Measurements from ENCODE around the gene MAP4K4.

Gene MAP4K4

DNA sequence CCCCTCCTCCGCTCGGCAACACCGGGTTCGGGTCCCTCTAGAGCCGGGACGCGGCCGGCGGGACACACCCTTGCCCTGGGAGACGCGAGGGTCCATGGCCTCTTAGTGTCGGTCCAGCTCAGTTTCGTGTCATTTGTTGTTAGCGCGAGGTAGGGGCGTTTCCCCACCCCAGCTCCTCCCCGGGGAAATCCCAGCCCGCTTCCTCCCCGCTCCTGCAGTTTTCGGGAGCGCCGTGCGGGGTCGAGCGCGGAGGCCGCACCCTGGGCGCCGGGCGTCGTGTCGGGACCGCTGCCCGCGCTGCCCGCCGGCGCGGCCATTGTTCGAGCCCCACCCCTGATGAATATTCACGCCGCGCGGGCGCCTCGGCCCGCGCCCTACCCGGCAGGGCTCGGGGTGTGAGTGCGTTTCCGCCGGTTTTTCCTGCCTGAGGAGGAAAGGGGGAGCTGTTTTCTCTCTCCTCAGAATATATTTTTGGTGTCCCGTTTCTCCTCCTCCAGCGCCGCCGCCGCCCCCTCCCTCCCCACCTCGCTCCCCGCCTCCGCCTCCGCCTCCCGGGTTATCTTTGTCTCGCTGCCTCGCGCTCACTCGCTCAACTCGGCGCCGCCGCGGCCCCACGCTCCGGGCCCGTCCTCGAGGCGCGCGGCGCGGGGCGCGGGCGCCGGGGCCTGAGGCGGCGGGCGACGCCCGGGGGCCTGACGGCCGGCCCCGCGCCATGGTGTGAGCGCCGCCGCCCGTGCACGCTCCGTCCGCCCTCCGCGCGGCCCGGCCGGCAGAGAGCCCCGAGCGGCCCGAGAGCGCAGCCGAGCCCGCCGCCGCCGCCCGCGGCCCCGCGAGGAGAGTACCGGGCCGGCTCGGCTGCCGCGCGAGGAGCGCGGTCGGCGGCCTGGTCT is at the start of gene MAP4K4:
MAP4K4 (plus strand) TSS at position 584 of the 890 bp plus-strand sequence. CDS start 374 bp downstream, outside the sequence.
- DNase-seq, result peak; percentile 73 to 78

DNA sequence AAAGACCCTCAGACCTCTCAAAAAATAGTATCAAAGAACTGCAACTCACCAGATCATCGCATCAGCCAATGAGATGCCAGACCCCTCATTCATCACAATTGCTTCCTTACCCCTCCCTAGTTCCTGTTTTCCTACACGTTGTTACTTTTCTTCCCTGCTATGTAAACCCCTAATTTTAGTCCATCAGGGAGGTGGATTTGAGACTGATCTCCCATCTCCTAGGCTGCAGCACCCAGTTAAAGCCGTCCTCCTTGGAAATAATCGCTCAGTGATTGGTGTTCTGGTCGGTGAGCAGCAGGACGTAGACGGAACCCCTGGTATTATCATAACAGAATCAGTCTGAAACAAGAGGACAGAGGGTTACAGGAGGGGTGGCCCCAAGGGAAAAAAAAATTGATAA is 44.0 kb upstream of the MAP4K4 start:
- no peak for DNase-seq

DNA sequence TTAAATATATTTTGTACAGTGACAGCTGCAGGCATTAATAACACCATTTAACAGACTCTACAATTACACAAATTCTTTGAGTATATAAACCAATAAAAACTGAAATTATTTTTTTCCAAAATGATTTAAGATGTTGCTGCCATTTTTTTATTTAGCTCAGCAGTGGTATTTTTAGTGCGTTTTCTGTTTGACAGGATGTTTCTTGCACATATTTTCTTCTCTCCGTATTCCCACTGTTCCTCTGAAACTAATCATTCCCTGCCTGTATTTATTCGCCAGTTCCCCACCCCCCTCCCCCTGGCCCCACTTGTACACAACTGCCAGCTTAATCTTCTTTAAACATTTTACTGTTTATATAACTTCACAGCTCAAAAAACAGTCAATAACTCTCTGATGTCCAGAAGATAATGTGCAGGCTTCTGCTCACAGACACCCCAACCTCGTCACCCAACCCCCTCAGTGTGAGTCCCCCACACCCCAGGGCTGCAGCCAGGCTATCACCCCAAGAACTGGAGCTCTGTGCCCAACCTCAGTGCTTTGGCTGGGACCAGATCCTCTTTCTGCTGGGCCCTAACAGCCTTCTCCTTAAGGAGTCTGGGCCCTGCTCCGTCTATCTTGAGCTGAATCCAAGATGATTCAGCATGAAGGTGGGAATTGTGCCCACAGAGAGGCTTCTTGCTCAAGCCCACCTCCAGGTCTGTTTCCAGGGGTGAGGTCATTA is 41.6 kb upstream of the MAP4K4 start:
- DNase-seq, result no peak

DNA sequence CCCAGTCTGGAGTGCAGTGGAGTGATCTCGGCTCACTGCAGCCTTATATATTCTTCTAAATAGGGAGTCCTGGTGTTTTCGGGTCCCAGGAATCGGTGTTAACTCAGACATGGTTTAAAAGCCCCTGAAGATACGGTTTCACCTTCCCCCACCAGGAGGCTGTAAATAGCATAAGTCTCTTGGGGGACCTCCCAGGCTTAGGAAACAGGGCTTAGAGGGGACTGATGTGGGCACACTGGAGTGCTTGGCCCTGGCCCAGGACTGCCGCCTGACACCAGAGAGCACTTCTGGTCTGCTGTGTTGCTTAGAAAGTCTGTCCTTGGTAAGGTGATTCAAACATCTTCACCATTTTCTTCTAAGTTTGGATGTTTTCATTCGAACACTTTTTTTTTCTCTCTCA is 39.7 kb upstream of the MAP4K4 start:
- DNase-seq, result no peak

DNA sequence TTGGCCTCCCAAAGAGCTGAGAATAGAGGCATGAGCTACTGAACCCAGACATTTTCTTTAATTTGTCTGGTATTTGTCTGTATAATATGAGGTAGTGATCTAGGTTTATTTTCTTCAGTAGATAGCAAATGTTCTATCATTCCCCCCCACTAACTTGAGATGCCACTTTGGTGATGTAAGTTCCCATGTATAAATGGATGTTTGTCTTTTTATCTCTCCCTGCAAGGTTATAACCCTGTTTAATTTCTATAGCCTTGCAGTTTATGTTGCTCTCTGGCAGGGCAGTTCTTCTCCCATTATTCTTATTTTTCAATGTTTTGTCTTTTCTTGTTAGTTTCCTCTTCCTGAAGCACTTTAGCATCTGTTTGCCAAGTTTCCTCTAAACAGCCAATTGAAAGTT is 39.1 kb upstream of the MAP4K4 start:
- no peak for DNase-seq

DNA sequence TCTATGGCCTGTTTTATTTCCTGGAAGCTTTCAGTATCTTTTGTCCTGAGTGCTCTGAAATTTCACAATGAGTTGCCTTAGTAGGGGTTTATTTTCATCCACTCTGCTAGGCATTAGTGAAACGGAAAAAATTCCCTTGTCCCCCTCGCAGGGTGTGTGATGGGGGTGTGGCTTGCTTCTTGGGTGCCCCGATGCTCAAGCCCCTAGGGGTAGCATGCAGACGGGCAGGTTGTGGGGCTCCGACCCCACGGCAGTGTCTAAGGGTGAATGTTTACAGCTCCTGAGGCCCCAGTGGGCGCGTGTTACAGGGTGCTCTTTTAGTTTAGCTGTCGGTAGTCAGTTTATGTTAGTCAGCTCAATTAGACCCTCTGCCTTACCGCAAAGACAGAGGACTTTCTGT is 32.2 kb upstream of the MAP4K4 start:
- DNase-seq, result no peak

DNA sequence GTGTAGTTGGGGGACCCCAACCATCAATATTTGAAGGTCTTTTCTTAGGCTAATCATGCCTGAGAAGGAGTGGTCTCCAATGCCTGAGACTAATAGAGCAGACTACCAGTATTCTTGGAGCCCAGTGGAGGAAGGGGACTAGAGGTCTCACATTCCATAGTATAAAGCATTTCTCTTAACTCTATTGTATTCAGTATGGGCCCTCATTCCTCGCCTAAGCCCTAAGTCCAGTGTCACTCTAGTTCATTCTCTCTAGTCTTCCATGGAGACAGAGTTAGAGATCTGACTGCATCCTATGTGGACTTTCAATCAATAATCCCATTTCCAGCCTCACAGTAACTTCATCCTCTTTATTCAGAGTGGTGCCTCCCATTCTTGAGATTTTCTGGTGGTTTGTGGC is 29.7 kb upstream of the MAP4K4 start:
- DNase-seq, result no peak

DNA sequence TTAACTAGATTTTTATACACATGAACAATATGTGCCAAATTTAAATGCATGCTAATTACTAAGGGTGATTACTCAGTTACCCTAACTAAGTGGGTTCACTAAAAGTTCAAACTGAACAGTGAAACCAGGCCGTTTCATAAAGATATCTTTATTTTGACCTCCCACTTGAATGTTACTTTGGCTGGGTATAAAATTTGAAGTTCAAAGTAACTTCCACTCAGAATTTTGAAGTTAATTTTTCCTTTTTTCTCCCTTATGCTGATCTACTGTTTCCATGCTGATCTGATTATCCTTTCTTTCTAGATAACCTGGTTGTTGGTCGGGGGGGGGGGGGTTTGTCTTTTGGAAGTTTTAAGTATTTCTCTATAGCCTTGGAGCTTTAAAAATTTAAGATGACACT is 25.5 kb upstream of the MAP4K4 start:
- DNase-seq, result no peak

DNA sequence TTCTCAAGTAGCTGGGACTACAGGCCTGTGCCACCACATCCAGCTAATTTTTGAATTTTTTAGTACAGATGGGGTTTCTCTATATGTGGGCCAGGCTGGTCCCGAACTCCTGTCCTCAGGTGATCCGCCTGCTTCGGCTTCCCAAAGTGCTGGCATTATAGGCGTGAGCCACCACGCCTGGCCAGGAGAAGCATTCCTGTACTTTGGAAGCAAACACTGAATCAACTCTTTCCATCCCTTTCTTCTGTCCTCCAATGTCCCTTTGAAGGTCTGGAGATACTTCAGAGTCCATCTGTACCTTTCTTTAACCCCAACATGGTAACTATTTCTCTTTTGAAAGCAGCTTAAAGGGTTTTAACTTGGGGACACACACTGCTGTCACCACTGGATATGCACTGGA is 23.6 kb upstream of the MAP4K4 start:
- DNase-seq, result no peak

DNA sequence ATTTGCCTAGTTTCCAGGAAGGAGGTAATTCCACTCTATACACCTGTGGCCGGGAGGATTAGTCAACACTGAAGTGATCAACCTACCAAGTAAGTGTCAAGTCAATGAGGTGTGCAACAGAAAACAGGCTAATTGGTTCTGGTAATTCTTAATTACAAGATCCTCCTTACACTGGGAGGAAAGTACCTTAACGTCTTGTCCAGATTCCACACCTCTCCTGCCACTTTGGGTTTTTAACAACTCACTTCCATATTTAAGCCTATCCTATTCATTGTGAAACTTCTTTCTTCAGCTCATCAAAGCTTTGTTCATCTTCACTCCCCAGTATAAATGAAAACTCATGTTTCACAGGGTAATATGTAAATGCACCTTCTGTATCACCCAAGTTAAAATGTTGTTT is 22.0 kb upstream of the MAP4K4 start:
- no peak for DNase-seq

DNA sequence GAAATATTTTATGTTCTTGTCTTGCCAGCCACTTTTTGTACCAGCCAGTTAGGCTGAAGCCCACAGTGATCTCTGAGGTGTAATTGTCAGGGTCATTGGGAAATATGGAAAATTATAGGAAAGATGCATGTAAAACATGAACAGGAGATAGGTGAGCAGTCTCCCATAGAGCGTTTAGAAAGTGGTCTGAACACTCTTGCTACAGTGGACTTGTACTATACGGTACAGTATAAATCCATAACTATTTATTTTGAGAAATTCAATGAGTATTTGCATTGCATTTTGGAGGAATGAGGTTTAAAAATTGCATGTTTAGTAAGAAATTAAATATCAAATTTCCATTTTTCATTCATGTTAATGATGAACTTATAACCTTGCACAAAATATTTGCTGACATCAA is 20.8 kb upstream of the MAP4K4 start:
- DNase-seq, result no peak

DNA sequence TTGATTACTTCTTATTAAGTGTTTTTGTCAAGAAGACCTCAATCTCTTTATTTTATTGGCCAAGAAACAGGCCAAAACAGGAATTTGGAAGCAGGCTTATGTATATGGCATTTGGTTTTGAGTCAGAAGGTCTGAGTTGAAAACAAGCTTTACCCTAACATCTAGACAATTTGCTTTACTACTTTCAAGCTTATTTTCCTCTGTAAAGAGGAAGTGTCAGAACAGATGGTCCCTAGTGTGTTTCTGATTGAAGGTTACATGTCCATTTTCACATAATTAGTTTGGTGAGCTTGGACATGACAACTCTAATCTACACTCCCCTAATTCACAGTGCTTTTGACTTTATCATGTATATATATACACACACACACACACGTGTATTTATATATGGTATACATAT is 19.8 kb upstream of the MAP4K4 start:
- no peak for DNase-seq

DNA sequence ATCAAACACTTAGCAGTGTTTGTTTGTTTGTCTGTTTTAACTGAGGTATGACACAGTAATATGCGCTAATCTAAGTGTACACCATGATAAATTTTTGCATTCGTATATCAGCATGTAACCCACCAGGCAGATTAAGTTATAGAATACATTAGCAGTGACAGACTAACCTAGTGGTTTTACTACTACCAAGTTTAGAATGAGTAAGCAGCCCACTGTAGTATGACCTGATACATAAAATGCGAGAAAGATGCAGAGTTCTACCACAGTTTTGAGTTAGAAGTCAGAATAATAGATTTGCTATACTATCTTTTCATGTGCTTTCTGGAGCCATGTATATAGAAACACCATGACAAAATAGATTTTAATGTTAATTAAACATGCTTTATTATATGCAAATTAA is 19.1 kb upstream of the MAP4K4 start:
- DNase-seq, result no peak

DNA sequence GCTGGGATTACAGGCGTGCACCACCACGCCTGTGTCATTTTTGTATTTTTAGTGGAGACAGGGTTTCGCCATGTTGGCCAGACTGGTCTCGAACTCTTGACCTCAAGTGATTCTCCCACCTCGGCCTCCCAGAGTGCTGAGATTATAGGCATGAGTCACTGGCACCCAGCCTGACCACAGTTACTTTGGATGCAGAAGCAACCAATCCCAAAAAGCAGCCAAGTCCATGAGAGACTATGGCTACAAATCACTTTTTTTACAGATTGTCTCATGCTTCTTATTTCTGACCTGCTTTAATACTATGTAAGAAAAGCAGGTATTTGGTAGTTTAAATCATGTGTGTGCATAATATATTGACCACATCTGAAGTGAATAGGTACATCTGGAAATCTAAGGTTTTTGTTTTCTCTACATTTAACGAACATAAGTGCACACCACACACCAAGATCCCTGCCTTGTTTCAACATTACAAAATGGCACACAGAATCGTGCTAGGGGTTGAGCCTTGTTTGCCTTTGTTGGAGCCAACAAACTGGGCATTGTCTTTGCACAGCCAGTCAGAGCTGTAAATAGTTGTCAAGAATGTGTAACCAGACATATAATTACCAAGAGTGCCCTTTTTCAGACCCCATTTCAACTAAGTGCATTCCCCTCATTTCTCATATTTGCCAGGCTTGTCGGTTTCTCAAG is 18.3 kb upstream of the MAP4K4 start:
- DNase-seq, result no peak

DNA sequence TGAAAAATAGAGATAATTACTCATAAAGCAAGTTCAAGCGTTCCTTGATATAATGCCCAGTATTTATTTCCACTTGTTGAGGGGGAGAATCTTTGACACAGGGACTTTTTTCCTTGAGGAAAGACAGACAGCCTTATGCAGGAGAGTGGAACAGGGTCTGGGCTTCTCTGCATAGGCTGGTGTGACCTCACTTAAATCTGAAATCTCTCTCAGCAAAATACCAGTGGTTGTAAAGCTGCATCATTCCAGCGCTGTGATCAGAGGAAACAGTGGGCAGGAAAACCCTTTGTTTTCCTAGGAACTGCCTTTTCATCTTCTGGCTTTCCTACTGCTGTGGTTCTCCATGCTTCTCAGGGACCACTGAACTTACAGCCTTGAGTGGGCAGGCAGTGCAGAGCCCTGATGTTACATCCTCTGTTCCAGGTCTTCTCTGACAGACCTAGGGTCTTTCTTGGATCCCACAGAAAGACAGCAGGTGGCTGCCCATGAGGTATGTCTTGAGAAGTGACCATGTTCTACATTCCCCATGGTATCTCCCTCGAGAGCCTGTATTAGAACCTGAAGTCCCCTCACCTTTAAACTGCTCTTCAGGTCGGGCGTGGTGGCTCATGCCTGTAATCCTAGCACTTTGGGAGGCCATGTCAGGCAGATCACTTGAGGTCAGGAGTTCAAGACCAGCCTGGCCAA is 17.6 kb upstream of the MAP4K4 start:
- no peak for DNase-seq

DNA sequence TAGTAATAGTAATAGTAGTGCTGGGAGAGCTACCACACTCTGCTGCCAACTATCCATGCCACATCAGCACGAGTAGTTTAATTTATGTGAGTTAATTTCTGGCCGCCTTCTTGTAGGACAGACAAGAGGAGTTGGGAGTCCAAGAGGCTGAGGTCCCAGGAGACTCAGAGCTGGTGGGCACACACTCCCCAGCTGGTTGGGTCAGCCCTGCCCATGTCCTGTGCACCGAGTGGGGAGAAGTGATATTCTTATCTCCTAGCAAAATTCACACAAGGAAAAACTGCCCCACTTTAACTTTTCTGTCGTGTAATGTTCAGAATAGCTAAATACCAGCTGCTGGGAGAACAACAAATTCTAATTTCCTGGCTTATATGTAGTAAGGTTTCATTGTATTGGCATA is 15.2 kb upstream of the MAP4K4 start:
- DNase-seq, result no peak

DNA sequence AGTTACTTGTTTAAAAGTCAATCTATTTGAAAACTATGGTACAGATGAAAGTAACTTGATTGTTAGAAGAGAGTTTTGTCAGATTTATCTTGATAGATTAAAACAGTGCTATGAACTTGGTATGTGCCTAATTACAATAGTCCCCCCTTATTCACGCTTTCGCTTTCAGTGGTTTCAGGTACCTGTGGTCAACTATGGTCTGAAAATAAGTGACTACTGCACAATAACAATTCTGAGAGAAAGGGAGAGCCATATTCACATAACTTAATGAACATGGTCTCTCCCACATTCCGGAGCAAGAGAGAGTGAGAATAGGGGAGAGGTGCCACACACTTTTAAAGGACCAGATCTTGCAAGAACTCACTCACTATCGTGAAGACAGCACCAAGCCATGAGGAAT is 13.2 kb upstream of the MAP4K4 start:
- no peak for DNase-seq

DNA sequence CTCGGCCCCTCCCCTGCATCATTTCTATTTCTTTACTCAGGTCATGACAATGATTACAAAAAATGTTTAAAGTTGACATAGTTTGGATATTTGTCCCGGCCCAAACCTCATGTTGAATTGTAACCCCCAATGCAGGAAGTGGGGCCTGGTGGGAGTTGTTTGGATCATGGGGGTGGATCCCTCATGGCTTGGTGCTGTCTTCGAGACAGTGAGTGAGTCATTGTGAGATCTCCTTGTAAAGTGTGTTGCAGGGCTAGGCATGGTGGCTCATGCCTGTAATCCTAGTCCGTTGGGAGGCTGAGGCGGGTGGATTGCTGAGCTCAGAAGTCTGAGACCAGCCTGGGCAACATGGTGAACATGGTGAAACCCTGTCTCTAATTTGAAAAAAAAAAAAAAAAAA is 9.2 kb upstream of the MAP4K4 start:
- DNase-seq, result no peak

DNA sequence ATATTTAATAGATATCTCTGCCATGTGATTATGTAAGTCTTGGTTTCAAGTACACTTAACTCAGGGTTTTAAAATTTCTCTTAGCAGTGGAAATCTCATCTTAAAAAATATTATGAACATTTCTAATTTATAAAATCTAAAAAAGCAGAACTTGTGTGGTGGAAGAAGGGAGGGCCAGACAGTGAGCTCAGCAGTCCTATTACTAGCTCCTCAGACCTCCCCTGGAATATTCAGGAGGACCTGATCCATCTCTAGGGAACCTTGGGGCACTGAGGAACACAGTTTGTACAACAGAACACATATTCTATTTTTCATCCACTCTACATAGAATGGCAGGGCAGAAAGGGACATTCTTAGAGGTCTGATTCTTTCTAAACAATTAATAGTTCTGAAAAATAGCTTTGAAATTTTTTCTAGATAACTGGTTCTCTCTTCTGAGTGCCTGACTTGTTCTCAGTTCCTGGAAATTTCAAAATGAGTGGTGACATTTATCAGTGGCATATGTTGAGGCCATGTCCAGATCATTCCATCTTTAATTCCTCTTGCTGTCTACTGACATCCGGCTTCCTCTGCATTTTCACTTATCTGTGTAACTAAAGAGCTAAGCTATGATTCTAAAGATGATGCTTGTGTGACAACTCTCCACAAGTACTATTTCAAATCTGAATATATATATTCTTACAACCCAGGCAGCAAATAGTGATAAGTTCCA is 8.2 kb upstream of the MAP4K4 start:
- no peak for DNase-seq

DNA sequence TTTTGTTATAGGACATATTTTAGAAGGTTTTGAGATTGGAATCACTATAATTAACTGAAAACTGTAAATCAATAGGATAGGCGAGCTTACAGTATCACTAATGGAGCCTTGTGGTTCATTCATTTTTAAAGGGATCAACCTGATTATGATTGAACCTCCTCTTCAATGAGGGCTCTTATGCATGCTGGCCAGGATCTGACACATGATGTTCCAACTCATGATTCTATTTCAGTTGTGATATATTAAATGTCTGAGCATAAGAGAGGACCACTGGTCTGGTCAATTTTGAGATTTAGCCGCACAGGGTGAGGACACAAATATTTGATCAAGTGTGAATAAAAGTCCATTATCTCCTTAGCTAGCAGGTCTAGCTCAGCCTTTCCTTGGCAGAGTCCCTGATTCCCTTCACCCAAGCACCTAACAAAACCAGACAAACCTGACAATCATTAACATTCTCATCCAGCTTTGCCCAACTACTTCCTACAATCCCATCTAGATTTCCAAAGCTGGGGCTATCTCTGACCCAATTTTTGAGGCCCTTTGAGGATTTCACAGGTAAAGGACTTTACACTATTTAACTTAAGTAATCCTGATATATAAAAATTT is 6.9 kb upstream of the MAP4K4 start:
- DNase-seq, result no peak

DNA sequence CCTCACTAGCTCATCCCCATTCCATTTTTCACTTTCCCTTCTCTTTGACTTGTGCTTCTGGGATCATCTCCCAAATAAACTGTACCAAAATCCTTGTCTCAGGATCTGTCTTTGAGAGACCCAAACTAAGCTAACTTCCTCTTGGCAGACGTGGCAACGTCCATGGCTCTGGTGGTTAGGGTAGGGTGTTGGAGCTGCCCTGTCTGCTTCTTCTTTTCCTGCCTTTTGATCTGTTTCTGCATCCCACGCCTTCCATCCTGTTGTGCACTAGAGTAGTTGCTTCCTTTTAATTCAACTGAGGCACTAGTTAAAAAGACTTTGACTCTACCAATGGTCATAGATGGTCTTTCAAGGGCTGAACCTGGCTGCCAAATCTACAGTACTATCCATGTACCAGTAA is 5.5 kb upstream of the MAP4K4 start:
- DNase-seq, result no peak

DNA sequence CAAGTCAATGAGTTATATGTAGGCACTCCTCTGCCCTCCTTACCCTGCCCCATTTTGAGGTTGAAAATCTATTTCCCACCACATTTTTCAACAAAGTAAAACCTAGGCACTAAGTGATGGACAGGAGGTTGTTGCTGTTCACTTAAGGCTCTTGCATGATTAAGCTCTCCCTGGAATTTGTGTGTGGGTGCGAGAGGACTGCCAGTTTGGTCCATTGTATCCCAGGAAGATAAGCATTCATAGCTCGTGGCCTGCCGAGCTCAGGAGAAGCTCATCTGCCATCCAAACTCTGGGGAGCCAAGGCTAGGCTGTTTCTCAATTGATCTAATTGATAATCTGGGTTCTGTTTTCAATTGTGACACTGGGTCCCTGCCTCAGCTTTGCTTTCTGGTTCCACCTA is 4.7 kb upstream of the MAP4K4 start:
- DNase-seq, result no peak
